HG03520 (cell line): Measurements from ENCODE around the gene ZNF525.
"Not testable (repeated sequence)": the region's sequence is repeated elsewhere in the genome, so short reads cannot be mapped to it uniquely, and the experiment has no call there.

Experiments used
- ATAC-seq: cut with Tn5 transposase; IDR thresholded peaks from one replicate; pipeline ENCODE4 v1.9.1; 2021; ENCODE audit warnings: mild to moderate bottlenecking, moderate library complexity; ENCODE audit not compliant: unreplicated experiment

Gene ZNF525

DNA sequence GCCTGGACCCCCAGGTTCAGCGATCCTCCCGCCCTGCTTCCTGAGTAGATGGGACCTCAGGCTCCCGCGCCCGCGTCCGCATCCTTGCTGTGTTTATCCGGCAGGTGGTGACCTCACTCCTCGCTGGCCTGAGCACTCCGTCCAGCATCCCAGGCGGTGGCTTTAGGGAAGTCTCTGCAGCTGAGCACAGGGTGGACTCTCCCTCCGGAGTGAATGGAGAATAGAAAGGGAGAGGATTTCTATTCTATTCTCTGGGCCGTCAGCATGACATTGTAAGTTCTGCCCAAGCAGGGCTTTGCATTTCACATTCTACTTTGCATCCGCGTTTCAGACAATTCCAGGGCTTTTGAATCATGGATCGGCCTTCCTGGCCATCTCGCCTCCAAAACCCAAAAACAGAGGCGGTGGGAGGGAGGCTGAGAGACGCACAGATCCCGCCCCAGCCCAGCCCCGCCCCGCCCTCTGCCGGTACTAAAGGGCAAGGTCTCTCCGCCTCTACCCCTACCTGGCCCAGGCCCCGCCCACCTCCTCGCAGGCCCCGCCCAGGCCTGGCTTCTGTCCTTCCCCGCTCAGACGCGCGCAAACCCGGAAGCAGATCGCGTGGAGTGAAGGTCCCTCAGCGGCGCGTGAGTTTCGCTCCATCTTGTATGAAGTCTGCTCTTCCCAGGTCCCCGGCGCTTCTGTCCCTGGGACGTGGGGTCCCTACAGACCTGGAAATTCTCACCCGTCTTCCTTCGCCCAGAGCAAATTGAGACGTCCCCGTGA is at the start of gene ZNF525:
ZNF525 (plus strand) TSS at position 572 of the 765 bp plus-strand sequence. CDS start 6,577 bp downstream, outside the sequence.
- ATAC-seq: peak; percentile 69

DNA sequence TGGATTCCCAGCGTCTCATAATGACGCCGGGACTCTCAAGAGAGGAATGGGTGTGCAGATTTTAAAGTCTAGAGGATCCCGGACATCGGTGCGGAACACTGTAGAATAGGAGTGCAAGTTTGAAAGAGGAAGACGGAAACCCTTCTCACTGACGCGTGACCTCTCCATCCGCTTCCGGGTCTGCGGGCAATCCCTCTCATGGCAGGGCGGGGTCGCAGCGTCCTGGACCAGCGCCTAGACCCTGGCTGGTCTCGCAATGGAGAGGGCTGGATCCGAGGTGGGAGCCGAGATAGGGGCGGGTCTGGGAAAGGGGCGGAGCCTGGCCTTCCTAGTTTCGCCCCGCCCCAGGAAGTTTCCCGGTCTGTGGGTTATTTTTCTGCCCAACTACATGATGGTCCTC is 36.5 kb upstream of the ZNF525 start:
- ATAC-seq: no peak

DNA sequence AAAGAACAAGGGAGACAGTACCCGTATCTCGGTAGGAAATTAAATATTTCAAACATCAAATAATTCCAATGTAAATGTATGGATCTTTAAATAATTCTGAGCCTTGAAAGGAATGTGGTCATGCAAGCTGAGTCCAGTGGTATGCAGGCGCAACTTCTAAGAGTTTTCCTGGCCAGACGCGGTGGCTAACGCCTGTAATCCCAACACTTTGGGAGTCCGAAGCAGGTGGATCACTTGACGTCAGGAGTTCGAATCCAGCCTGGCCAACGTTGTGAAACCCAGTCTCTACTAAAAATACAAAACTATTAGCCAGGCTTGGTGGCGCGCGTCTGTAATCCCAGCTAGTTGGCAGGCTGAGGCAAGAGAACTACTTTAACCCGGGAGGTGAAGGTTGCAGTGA is 33.0 kb upstream of the ZNF525 start:
- no peak for ATAC-seq

DNA sequence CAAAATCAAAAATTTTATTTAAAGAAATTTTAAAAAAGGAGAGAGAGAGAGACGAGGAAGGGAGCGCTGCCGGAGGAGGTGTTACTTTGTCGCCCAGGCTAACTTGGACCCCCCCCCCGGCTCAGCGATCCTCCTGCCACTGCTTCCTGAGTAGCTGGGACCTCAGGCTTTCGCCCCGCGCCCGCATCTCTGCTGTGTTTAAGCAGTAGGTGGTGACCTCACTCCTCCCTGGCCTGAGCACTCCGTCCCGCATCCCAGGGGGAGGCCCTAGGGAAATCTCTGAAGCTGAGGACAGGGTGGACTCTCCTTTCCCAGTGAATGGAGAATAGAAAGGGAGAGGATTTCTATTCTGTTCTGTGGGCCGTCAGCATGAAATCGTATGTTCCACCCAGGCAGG is 32.4 kb upstream of the ZNF525 start:
- no peak for ATAC-seq

DNA sequence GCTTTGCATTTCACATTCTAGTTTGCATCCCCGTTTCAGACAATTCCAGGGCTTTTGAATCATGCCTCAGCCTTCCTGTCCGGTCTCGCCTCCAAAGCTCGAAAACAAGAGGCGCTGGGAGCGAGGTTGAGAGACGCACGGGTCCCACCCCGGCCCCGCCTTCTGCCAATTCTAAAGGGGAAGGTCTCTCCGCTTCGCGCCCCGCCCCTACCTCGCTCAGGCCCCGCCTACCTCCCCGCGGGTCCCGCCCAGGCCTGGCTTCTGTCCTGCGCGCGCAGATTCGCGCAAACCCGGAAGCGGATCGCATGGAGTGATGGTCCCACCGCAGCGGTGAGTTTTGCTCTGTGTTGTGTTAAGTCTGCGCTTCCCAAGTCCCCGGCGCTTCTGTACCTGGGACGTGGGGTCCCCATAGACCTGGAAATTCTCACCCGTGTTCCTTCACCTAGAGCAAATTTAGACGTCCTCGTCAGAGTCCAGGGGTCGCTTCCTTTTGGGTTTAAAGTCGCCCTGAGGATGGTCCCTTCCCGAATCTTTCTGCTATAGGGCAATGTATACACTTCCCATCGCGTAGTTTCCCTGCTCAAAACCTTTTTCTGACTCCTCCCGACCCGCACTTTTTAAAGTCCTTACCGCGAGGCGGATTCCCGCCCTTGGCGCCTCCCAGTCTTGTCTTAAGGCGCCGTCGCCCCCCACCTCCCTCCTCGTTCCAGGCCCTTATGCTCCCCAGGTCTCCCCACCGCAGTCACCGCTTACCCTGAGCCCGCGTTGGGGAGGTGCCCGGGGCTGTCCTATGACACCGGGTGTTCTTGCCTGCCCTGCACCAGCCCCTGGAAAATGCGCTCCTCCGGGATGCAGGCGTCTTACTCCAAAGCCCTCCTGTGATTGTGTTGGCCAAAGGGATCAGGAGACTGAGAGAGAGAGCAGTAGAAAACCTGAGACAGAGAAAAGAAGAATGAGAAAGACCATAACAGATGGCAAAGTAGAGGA is 31.7 kb upstream of the ZNF525 start, which contains the start of gene ZNF845:
ZNF845 (plus strand) TSS at position 287 of the 987 bp plus-strand sequence. CDS start 7,559 bp downstream, outside the sequence.
- ATAC-seq: peak; percentile 93

DNA sequence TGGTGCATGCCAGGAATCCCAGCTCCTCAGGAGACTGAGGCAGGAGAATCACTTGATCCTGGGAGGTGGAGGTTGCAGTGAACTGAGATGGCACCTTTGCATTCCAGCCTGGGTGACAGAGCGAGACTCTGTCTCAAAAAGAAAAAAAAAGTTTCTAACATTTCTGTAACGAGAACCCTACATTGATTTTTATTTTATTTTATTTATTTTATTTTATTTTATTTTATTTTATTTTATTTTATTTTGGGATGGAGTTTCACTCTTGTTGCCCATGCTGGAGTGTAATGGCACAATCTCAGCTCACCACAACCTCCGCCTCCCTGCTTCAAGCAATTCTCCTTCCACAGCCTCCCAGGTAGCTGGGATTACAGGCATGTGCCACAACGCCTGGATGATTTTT is 21.1 kb upstream of the ZNF525 start:
- not testable (repeated sequence) for ATAC-seq

DNA sequence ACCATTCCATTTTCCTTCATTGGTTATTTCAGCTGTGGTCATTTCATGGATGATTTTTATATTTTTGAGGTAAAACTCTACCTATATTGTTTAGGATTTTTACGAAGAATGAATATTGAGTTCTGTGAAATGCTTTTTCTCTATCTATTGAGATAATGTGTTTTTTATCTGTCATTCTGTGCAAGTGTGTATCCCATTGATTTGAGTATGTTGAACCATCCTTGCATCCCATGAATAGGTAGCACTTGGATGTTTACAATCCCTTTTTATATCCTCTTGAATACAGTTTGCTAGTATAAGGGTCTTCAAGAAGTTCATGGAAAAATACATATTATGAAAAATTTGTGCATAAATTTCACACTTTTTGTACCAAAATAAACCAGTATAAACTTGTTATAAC is 9.8 kb upstream of the ZNF525 start:
- no peak for ATAC-seq

DNA sequence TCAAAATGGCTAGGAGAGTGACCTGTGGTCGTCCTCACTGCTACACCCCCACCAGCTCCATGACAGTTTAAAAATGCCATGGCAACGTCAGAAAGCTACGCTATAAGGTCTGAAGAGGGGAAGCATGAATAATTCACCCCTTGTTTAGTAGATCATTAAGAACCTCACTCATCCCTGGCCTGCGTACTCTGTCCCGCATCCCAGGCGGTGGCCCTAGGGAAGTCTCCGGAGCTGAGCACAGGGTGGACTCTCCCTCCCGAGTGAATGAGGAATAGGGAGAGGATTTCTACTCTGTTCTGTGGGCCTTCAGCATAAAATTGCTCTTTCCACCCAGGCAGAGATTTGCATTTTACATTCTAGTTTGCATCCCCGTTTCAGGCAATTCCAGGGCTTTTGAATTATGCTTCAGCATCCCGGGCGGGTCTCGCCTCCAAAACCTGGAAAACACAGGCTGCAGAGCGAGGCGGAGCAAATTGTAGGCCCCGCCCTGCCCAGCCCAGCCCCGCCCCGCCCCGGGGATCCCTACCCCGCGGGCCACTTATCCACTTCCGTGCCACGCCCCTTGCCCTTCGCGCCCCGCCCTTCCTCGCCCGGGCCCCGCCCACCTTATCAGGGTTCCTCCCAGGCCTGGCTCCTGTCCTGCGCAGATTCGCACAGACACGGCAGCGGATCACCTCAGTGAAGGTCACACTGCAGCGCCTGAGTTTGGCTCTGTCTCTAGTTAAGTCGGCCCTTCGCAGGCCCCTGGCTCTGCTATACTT is 7.5 kb upstream of the ZNF525 start:
- no peak for ATAC-seq

DNA sequence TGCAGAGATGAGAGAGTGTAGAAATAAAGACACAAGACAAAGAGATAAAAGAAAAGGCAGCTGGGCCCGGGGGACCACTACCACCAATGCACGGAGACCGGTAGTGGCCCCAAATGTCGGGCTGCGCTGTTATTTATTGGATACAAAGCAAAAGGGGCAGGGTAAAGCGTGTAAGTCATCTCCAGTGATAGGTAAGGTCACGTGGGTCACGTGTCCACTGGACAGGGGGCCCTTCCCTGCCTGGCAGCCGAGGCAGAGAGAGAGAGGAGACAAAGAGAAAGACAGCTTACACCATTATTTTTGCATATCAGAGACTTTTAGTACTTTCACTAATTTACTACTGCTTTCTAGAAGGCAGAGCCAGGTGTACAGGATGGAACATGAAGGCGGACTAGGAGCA is 5.4 kb upstream of the ZNF525 start:
- ATAC-seq: not testable (repeated sequence)

DNA sequence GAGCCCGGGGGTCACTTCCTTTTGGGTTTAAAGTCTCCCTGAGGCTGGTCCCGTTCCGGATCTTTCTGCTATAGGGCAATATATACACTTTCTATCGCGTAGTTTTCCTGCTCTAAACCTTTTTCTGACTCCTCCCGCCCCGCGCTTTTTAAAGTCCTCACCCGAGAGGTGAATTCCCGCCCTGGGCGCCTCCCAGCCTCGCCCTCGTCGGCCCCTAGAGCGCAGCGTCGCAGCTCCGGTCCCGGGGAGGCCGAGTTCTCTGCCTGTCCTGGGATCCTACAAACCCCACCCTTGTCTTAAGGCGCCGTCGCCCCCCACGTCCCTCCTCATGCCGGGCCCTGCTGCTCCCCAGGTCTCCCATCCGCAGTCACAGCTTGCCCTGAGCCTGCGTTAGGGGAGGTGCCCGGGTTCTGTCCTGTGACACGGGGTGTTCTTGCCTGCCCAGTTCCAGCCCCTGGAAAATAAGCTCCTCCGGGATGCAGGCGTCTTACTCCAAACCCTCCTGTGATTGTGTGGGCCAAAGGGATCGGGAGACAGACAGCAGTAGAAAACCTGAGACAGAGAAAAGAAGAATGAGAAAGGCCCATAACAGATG is 491 bp downstream of the ZNF525 start:
- ATAC-seq: no peak

DNA sequence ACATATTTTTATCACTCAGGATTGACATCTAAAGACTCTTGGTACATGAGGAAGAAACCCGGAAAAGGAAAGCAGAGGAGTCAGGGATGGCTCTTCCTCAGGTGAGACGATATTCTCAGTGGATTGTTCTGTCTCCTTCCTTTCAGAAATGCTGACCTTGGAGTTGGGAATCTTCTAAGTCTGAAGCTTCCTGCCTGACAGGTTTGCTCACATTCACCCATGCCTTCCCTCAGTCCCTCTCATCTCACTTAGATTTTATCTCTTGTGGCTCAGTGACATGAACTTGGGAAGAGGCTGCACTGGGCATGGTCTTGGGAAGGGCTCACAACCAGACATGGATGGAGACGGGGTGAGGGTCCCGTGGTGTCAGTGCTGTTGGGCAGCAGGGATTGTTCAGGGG is 6.7 kb downstream of the ZNF525 start:
- ATAC-seq: no peak

DNA sequence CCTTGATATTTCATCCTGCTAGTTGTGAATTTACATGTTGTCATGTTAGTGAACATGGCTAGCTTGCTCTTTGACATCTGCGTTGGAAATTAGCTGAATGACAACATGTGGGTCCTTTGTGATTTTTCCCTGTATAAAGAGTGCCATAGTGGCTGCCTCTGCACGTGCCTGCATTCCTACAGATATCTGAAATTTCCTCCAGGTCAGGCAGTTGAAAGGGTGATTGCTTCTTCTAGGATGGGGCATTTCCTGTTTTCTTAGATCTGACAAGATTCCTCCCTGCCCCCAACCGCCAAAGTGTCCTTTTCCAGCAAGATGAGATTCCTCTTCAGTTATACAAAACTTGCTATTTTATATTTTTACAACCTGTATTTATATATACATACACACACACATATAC is 8.8 kb downstream of the ZNF525 start:
- no peak for ATAC-seq

DNA sequence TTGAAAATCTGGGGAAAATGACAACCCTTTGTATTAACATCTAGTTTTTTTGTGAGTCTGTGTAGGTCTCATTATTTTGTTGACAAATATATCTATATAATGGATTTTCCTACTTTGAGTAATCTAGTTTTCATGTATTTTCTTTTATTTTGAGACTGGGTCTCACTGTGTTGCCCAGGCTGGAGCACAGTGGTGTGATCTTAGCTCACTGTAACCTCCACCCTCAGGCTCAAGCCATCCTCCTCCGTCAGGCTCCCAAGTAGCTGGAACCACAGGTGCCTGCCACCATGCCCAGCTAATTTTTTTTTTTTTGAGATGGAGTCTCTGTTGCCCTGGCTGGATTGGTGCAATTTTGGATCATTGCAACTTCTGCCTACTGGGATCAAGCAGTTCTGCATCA is 9.2 kb downstream of the ZNF525 start:
- no peak for ATAC-seq

DNA sequence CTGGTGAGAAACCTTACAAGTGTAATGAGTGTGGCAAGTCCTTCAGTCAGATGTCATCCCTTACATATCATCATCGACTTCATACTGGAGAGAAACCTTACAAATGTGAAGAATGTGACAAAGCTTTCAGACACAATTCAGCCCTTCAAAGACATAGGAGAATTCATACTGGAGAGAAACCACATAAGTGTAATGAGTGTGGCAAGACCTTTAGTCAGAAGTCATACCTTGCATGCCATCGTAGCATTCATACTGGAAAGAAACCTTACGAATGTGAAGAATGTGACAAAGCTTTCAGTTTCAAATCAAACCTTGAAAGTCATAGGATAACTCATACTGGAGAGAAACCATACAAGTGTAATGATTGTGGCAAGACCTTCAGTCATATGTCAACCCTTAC is 15.9 kb downstream of the ZNF525 start:
- ATAC-seq: no peak

DNA sequence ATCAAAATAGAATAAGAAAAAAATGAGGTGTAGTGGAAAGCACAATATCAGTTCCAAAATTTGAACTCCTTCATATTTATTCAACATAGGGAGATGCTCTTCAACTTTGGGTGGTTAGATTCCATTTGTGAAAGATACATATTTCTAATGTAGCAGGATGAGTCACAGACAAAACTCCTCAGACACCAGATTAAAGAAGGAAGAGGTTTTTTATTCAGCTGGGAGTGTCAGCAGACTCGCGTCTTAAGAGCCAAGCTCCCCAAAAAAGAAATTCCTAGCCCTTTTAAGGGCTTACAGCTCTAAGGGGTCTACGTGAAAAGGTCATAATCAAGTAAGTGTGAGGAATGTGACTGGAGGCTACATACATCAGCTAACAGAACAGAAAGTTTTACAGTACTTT is 22.7 kb downstream of the ZNF525 start:
- ATAC-seq: no peak

DNA sequence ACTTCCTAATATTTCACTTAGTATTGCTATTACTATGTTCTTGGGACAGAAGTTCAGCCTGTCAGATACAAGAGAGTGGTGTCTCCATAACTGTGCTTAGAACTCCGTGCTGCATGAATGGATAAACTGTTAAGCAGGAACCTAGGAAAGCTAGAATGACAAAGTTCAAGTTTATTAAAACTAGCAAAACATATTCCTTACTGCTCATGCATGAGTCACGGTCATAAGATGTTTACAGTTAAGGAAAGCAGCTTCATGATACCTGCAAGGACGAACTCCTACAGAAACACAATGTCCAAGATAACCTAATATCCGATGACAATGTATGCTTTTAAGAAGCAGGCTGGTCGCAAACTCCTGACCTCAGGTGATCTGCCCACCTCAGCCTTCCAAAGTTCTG is 23.4 kb downstream of the ZNF525 start:
- ATAC-seq: no peak

DNA sequence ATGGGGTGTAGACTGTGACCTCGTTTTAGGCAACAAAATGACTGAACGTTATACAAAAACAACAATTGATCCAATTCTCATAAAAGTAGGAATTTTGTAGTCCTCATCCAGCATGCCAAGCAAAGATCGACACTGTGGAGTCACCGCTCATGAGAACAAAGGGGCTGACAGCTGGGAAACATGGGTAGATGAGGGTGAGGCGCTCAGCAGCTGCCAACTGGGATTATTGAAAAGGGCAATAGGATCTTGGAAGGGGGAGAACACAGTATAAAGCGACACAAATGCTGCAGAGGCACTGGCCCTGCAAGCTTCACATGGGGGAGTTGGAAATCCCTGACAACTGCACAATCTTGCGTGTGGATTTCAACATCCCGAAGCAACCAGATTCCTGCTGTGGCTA is 24.1 kb downstream of the ZNF525 start:
- no peak for ATAC-seq

DNA sequence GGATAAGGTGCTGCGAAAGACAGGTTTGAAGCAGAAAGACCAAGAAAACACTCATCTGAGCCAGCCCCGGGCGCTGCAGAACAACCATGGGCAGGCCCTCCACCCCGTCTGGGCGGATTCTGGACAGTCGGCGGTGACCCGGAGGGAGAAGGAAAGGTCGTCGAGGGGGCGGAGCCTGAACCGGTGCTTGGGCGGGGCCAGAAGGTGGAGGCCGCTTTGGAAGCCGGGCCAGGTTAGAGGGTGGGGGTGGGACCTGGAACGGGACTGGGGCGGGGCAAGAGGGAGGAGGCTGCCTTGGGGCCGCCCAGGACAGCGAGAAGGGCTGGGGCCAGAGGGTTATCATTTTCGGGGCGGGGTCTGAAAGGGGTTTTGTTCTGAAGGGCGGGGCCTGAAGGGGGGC is 24.5 kb downstream of the ZNF525 start:
- no peak for ATAC-seq

DNA sequence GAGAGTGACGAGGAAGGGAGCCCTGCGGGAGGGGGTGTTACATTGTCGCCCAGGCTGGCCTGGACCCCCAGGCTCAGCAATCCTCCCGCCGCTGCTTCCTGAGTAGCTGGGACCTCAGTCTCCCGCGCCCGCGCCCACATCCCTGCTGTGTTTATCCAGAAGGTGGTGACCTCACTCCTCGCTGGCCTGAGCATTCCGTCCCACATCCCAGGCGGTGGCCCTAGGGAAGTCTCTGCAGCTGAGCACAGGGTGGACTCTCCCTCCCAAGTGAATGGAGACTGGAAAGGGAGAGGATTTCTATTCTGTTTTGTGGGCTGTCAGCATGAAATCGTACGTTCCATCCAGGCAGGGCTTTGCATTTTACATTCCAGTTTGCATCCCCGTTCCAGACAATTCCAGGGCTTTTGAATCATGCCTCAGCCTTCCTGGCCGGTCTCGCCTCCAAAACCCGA is 29.0 kb downstream of the ZNF525 start:
- ATAC-seq: no peak

DNA sequence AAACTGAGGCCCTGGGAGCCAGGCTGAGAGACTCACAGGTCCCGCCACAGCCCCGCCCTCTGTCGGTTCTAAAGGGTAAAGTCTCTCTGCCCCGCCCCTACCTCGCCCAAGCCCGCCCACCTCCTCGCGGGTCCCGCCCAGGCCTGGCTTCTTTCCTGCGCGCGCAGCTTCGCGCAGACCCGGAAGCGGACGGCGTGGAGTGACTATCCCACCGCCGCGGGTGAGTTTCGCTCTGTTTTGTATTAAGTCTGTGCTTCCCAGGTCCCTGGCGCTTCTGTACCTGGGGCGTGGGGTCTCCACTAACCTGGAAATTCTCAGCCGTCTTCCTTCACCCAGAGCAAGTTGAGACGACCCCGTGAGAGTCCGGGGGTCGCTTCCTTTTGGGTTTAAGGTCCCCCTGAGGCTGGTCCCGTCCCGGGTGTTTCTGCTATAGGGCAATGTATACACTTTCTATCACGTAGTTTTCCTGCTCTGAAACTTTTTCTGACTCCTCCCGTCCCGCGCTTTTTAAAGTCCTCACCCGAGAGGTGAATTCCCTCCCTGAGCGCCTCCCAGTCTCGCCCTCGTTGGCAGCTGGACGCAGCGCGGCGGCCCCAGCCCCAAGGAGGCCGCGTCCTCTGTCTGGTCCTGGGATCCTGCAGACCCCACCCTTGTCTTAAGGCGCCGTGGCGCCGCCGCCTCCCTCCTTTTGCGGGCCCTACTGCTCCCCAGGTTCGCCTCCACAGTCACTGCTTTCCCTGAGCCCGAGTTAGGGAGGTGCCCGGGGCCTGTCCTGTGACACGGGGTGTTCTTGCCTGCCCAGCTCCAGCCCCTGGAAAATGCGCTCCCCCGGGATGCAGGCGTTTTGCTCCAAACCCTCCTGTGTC is 29.7 kb downstream of the ZNF525 start, which contains the start of gene ZNF765:
ZNF765 (plus strand) TSS at position 176 of the 866 bp plus-strand sequence. CDS start 2,867 bp downstream, outside the sequence.
- ATAC-seq: peak; percentile 88
